HCT116 (cell line): Measurements from ENCODE around the gene NEDD4L. TPM values are rescaled to one million over a fixed set of nuclear protein-coding genes. Genes with fewer than 3 reads are reported as not detected.

Experiments used
- ATAC-seq: fragments of 200-7000 bp; cut with Tn5 transposase; 2 replicates; pipeline ENCODE4 v1.9.1; 2020; ENCODE audit warnings: mild to moderate bottlenecking, moderate library complexity
- BruUV-seq: library from RNA; stranded (reverse); fragments of 400-500 nt; replicated peaks from 2 replicates; lab custom pipeline; 2021; lab: Mats Ljungman, UMichigan
- CTCF ChIA-PET: fragments of 300-600 bp; sonication (Branson Sonifier 250); formaldehyde crosslinking; loops from one replicate; lab custom pipeline; 2021; ENCODE audit warnings: antibody characterized with exemption; lab: Charles Lee
- POLR2A ChIA-PET: fragments of 300-600, 350-600 bp; sonication (Branson Sonifier 250); formaldehyde crosslinking; loops from one replicate; lab custom pipeline; 2021; ENCODE audit warnings: antibody characterized with exemption; lab: Charles Lee
- RAD21 ChIA-PET, 2 experiments: fragments of 300-600 bp; sonication (Branson Sonifier 250); formaldehyde crosslinking; loops; one replicate each; lab custom pipeline; 2023; ENCODE audit warnings: low total read pairs in 2 of 2; ENCODE audit not compliant: uncharacterized antibody in 2 of 2, unreplicated experiment in 2 of 2, low non-redundant PET in 1 of 2; lab: Charles Lee
- DNase-seq: peaks from one replicate; pipeline ENCODE4 v3.0.0-alpha.2; 2010; ENCODE audit warnings: low read depth, low spot score
- H2AFZ ChIP-seq: fragments of 200-600 bp; shearing (Covaris generic), sonication (generic); 2 replicates; pipeline ENCODE4 v1.6.1; 2017; ENCODE audit warnings: low read depth, mixed run types, mixed read lengths, antibody characterized with exemption, low read length; ENCODE audit not compliant: poor library complexity, severe bottlenecking
- H3K27ac ChIP-seq: 2 replicates; pipeline ENCODE4 v1.5.1; 2012; ENCODE audit warnings: low read depth, low read length
- H3K27me3 ChIP-seq: fragments of 200-600 bp; sonication (generic); 2 replicates; pipeline ENCODE4 v1.6.1; 2016; ENCODE audit warnings: mixed run types, low read length, mixed read lengths; ENCODE audit not compliant: insufficient read depth
- H3K36me3 ChIP-seq, 2 experiments: fragments of 200-500 bp in 1 of 2; fragments of 200-600 bp in 1 of 2; sonication (Bioruptor generic) in 1 of 2; sonication (generic) in 1 of 2; 2 replicates each; pipeline versions ENCODE4 v1.5.1 to v1.6.1; 2014 to 2016; ENCODE audit warnings: low read length in 2 of 2, inconsistent platforms in 1 of 2, mixed read lengths in 1 of 2, mixed run types in 1 of 2; ENCODE audit not compliant: insufficient read depth in 2 of 2, control insufficient read depth in 1 of 2
- H3K4me1 ChIP-seq, 2 experiments: fragments of 200-600 bp in 1 of 2; sonication (generic) in 1 of 2; 2 replicates each; pipeline versions ENCODE4 v1.5.1 to v1.6.1; 2012 to 2017; ENCODE audit warnings: low read length in 2 of 2, inconsistent platforms in 1 of 2, mild to moderate bottlenecking in 1 of 2, mixed read lengths in 1 of 2, mixed run types in 1 of 2, moderate library complexity in 1 of 2; ENCODE audit not compliant: insufficient read depth in 2 of 2, control insufficient read depth in 1 of 2
- H3K4me2 ChIP-seq: fragments of 200-600 bp; sonication (generic); 2 replicates; pipeline ENCODE4 v1.6.1; 2017; ENCODE audit warnings: mixed run types, low read length, mixed read lengths
- H3K4me3 ChIP-seq, 2 experiments: fragments of 200-600 bp in 1 of 2; sonication (generic) in 1 of 2; replicated peaks in 1 of 2; 2 replicates each; pipeline ENCODE4 v1.5.1; 2011 to 2016; ENCODE audit warnings: low read length in 2 of 2, control low read depth in 1 of 2, low read depth in 1 of 2, mild to moderate bottlenecking in 1 of 2, mixed read lengths in 1 of 2, mixed run types in 1 of 2
- H3K79me2 ChIP-seq: fragments of 200-600 bp; sonication (generic); 2 replicates; pipeline ENCODE4 v1.6.1; 2017; ENCODE audit warnings: mild to moderate bottlenecking, mixed run types, low read length, moderate library complexity, mixed read lengths; ENCODE audit not compliant: insufficient read depth
- H3K9ac ChIP-seq: fragments of 200-600 bp; sonication (generic); 2 replicates; pipeline ENCODE4 v1.6.1; 2016; ENCODE audit warnings: low read length, mixed read lengths
- H3K9me2 ChIP-seq: fragments of 200-600 bp; sonication (generic), shearing (Covaris generic); 2 replicates; pipeline ENCODE4 v1.6.1; 2017; ENCODE audit warnings: mixed run types, mild to moderate bottlenecking, moderate library complexity; ENCODE audit not compliant: insufficient read depth
- H3K9me3 ChIP-seq, 2 experiments: fragments of 200-500 bp in 1 of 2; fragments of 200-600 bp in 1 of 2; sonication (Bioruptor generic) in 1 of 2; sonication (generic) in 1 of 2; 2 replicates each; pipeline ENCODE4 v1.6.1; 2014 to 2017; ENCODE audit warnings: low read length in 2 of 2, mixed read lengths in 2 of 2, inconsistent platforms in 1 of 2, low read depth in 1 of 2, mild to moderate bottlenecking in 1 of 2, mixed run types in 1 of 2, moderate library complexity in 1 of 2; ENCODE audit not compliant: control insufficient read depth in 1 of 2, insufficient read depth in 1 of 2
- H4K20me1 ChIP-seq: fragments of 200-600 bp; sonication (generic), shearing (Covaris generic); 2 replicates; pipeline ENCODE4 v1.6.1; 2017; ENCODE audit warnings: mixed run types, mild to moderate bottlenecking, moderate library complexity; ENCODE audit not compliant: insufficient read depth
- CEBPB ChIP-seq: IDR thresholded peaks from 2 replicates; pipeline ENCODE4 v1.6.1; 2012; ENCODE audit warnings: low read depth
- CTCF ChIP-seq, 3 experiments: fragments of 200-600 bp in 1 of 3; sonication (generic) in 1 of 3; IDR thresholded peaks in 2 of 3; conservative IDR thresholded peaks in 1 of 3; 2 replicates each; pipeline ENCODE4 v1.5.1; 2012 to 2017; ENCODE audit warnings: low read depth in 2 of 3, low read length in 2 of 3, antibody characterized with exemption in 1 of 3, borderline replicate concordance in 1 of 3, control low read depth in 1 of 3, mild to moderate bottlenecking in 1 of 3, mixed read lengths in 1 of 3, mixed run types in 1 of 3, moderate library complexity in 1 of 3; ENCODE audit not compliant: insufficient read depth in 1 of 3
- FOSL1 ChIP-seq: IDR thresholded peaks from 2 replicates; pipeline ENCODE4 v1.6.1; 2012; ENCODE audit warnings: low read depth
- MAX ChIP-seq: IDR thresholded peaks from 2 replicates; pipeline ENCODE4 v1.6.1; 2012
- POLR2A ChIP-seq: IDR thresholded peaks from 2 replicates; pipeline ENCODE4 v1.7.0; 2011; ENCODE audit warnings: borderline replicate concordance; ENCODE audit not compliant: insufficient read depth, insufficient read length; ENCODE audit errors: extremely low read depth
- REST ChIP-seq: IDR thresholded peaks from 2 replicates; pipeline ENCODE4 v1.6.1; 2012; ENCODE audit warnings: low read depth
- SIN3A ChIP-seq: IDR thresholded peaks from 2 replicates; pipeline ENCODE4 v1.6.1; 2012; ENCODE audit warnings: low read depth
- SP1 ChIP-seq: IDR thresholded peaks from 2 replicates; pipeline ENCODE4 v1.6.1; 2012; ENCODE audit warnings: low read depth
- SRF ChIP-seq: IDR thresholded peaks from 2 replicates; pipeline ENCODE4 v1.6.1; 2012; ENCODE audit warnings: low read depth
- TCF7L2 ChIP-seq: IDR thresholded peaks from 2 replicates; pipeline ENCODE4 v1.7.0; 2011; ENCODE audit warnings: borderline replicate concordance, inconsistent platforms; ENCODE audit not compliant: insufficient read depth, insufficient read length; ENCODE audit errors: extremely low read depth
- ZFX ChIP-seq: fragments of 450-650 bp; IDR thresholded peaks from 2 replicates; pipeline ENCODE4 v1.6.1; 2017
- intact Hi-C: fragments of 100-400 bp; cut with micrococcal nuclease; formaldehyde crosslinking; loops from 2 replicates; pipeline ENCODE4 v1.10.0; 2022
- total RNA-seq: library from RNA; stranded (reverse); gene quantifications from one replicate; pipeline ENCODE4 v1.2.1, GENCODE V29; 2021; ENCODE audit not compliant: unreplicated experiment

The NEDD4L gene
- total RNA-seq, 1 experiment from 2014 or later = 41.5 TPM

- Histone ChIP-seq H4K20me1 (no peaks in the 10 kb centered on the region), H3K27ac (no peak overlapping the region), H3K9ac (no peak overlapping the region), H3K9me2 (no peaks in the 10 kb centered on the region), H3K9me3 (no peaks in the 10 kb centered on the region), H3K79me2 (no peaks in the 10 kb centered on the region), H3K4me3 (no peak overlapping the region), H3K4me2 (no peak overlapping the region), H2AFZ (no peak overlapping the region), H3K27me3 (no peaks in the 10 kb centered on the region), H3K4me1 (peaks cover 21 to 28% of the 10 kb centered on the region in 2 experiments), H3K36me3 (no peaks in the 10 kb centered on the region)
- DNase-seq = no peak
- ChIA-PET RAD21 (no interaction called here), CTCF (interaction anchor here (1.2 to 1.6 kb wide), 4 partner anchors 143 to 297 kb away, joined by 3 to 4 read pairs (median 3); no protein-coding TSS in a partner anchor), POLR2A (no interaction called here)
- intact Hi-C loops = no loop called here
- ATAC-seq = no peak
- TF ChIP-seq SIN3A (no peak), FOSL1 (no peak), SP1 (no peak), SRF (no peak)
- BruUV-seq = no TSS peak
Observed at GRCh38 chr18:58178511-58178910, 134.5 kb downstream of the NEDD4L start.

GRCh38 chr18:58180172-58180571 is 136.1 kb downstream of the NEDD4L start:
- no peaks in the 10 kb centered on the region for H3K9me3 ChIP-seq
- no peak overlapping the region for H3K9ac ChIP-seq
- ChIA-PET POLR2A (no interaction called here), CTCF (interaction anchor here (0.6 to 1.6 kb wide), 4 partner anchors 13 to 298 kb away, joined by 3 to 5 read pairs (median 3); partner anchors contain the start of gene NEDD4L), RAD21 (no interaction called here)
- no peaks in the 10 kb centered on the region for H3K9me2 ChIP-seq
- no peak overlapping the region for H3K27ac ChIP-seq
- no peaks in the 10 kb centered on the region for H3K27me3 ChIP-seq
- DNase-seq (no peak), ATAC-seq (no peak)
- H2AFZ ChIP-seq = no peak overlapping the region
- BruUV-seq = no TSS peak
- no peaks in the 10 kb centered on the region for H3K36me3 ChIP-seq
- no peaks in the 10 kb centered on the region for H3K79me2 ChIP-seq
- no peak for TF ChIP-seq MAX
- no peak for TF ChIP-seq POLR2A
- TF ChIP-seq REST = no peak
- TF ChIP-seq CTCF (IDR thresholded peaks at IDR 0.05 in 2 of 3, conservative IDR thresholded peaks at IDR 0.05 in 1 of 3; ENCODE audit: borderline replicate concordance in 1 of 3, insufficient read depth in 1 of 3, low read depth in 2 of 3, low read length in 2 of 3) = no peak
- no peak for TF ChIP-seq SRF
- TF ChIP-seq ZFX = no peak
- no peak for TF ChIP-seq TCF7L2
- no peak for TF ChIP-seq CEBPB
- H3K4me1 ChIP-seq = peaks cover 21 to 31% of the 10 kb centered on the region in 2 experiments
- no peak overlapping the region for H3K4me2 ChIP-seq
- no peak overlapping the region for H3K4me3 ChIP-seq
- intact Hi-C loops = loop anchor here (1.0 kb wide), 2 partner anchors 137 to 298 kb away; no protein-coding TSS in a partner anchor
- no peaks in the 10 kb centered on the region for H4K20me1 ChIP-seq
